Mammary epithelial cell (primary cell): ENCODE measurements around the gene XPR1.

Experiments
- CTCF ChIP-seq, 2 donors: IDR thresholded peaks in 1 of 2; conservative IDR thresholded peaks in 1 of 2; 2 replicates each; pipeline ENCODE4 v1.5.1; 2011 to 2012; ENCODE audit warnings: inconsistent platforms in 2 of 2, low read length in 2 of 2, mild to moderate bottlenecking in 2 of 2, control low read depth in 1 of 2, low read depth in 1 of 2; ENCODE audit not compliant: insufficient read depth in 1 of 2; ENCODE audit errors: extremely low read depth in 1 of 2
- EZH2 ChIP-seq: IDR thresholded peaks from 2 replicates; pipeline ENCODE4 v1.6.1; 2012; ENCODE audit warnings: low read length, inconsistent platforms, borderline replicate concordance

- no peak for TF ChIP-seq CTCF (conservative IDR thresholded peaks at IDR 0.05 in 1 of 2, IDR thresholded peaks at IDR 0.05 in 1 of 2; ENCODE audit: extremely low read depth in 1 of 2, insufficient read depth in 1 of 2, low read depth in 1 of 2, low read length in 2 of 2)
- no peak for TF ChIP-seq EZH2
These were observed 303.7 kb downstream of the XPR1 start for GRCh38 chr1:180935326-180936109.
